GM19324 (cell line): ENCODE results near the gene MT1G.
"Not testable (repeated sequence)": the region's sequence is repeated elsewhere in the genome, so short reads cannot be mapped to it uniquely, and the experiment has no call there.

Experiments
- ATAC-seq: cut with Tn5 transposase; IDR thresholded peaks from one replicate; pipeline ENCODE4 v1.9.1; 2021; ENCODE audit warnings: mild to moderate bottlenecking, moderate library complexity; ENCODE audit not compliant: unreplicated experiment, low FRiP score

The MT1G gene

DNA sequence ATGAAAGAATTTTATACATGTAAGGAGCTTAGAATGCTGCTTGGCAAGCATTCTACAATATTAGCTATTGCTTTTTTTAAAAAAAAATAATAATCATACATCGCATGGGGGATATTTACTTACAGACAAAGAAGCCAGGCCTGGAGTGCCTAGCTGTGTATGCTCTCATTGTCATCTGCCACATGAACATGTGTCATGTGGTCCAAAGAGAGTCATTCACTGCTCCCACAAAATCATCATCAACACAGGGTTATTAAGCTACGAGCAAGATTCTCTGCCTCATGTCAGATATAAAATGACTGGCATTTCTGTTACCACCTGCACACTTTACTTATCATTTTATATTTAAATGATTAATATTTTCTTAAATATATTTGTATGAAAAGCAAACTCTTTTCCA, 44.2 kb downstream of the MT1G start:
- ATAC-seq, result no peak

DNA sequence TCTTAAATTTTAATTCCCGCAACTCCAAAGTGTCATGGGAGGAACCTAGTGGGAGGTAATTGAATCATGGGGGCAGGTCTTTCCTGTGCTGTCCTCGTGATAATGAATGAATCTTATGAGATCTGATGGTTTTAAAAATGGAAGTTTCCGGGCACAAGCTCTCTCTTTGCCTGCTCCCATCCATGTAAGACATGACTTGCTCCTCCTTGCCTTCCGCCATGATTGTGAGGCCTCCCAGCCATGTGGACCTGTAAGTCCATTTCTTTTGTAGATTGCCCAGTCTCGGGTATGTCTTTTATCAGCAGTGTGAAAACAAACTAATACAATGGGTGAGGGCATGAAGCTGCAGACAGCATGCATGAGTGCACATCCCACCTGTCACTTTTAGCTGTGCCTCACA, 44.7 kb downstream of the MT1G start:
- not testable (repeated sequence) for ATAC-seq

DNA sequence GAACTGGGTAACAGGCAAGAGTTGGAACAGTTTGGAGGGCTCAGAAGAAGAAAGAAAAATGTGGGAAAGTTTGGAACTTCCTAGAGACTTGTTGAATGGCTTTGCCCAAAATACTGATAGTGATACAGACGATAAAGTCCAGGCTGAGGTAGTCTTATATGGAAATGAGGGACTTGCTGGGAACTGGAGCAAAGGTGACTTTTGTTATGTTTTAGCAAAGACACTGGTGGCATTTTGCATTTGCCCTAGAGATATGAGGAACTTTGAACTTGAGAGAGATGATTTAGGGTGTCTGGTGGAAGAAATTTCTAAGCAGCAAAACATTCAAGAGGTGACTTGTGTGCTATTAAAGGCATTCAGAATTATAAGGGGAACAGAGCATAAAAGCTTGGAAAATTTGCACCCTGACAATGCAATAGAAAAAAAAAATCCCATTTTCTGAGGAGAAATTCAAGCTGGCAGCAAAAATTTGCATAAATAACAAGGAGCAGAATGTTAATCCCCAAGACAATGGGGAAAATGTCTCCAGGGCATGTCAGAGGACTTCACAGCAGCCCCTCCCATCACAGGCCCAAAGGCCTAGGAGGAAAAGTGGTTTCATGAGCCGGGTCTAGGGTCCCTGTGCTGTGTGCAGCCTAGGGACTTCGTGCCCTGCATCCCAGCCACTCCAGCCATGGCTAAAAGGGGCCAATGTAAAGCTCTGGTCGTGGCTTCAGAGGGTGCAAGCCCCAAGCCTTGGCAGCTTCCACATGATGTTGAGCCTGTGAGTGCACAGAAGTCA, 46.0 kb downstream of the MT1G start:
- not testable (repeated sequence) for ATAC-seq

DNA sequence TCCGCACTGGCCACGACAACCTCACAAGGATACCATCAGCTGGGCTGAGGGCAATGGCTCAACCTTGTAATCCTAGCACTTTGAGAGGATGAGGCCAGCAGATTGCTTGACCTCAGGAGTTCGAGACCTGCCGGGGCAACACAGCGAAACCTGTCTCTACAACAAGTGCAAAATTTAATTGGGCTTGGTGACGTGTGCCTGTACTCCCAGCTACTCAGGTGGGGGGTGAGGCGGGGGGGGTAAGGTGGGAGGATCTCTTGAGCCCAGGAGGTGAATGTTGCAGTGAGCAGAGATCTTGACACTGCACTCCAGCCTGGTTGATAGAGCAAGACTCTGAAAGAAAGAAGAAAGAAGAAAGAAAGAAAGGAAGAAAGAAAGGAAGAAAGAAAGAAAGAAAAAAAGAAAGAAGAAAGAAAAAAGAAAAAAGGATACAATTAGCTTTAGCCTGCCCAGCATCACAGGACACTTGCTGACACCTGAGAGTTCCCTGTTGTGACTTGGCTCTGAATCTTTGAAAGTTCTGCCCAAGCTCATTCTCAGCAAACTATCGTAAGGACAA, 47.4 kb downstream of the MT1G start:
- ATAC-seq, result no peak

DNA sequence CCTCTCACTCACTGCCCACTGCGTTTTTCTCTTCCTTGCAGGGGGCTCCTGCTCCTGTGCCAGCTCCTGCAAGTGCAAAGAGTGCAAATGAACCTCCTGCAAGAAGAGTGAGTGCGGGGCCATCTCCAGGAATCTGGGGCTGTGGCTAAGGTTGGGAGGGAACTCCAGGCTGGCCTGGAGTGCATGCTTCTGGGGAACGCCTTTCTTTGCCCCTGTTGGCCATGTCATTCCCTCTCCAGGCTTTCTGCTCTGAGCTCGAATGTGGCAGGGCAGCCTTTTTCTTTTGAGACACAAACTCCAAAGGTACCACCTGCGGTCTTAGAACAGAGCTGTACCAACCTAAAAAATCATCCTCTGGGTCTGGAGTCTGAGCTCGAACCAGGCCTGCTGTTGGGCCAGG, 49.7 kb downstream of the MT1G start:
- no peak for ATAC-seq

DNA sequence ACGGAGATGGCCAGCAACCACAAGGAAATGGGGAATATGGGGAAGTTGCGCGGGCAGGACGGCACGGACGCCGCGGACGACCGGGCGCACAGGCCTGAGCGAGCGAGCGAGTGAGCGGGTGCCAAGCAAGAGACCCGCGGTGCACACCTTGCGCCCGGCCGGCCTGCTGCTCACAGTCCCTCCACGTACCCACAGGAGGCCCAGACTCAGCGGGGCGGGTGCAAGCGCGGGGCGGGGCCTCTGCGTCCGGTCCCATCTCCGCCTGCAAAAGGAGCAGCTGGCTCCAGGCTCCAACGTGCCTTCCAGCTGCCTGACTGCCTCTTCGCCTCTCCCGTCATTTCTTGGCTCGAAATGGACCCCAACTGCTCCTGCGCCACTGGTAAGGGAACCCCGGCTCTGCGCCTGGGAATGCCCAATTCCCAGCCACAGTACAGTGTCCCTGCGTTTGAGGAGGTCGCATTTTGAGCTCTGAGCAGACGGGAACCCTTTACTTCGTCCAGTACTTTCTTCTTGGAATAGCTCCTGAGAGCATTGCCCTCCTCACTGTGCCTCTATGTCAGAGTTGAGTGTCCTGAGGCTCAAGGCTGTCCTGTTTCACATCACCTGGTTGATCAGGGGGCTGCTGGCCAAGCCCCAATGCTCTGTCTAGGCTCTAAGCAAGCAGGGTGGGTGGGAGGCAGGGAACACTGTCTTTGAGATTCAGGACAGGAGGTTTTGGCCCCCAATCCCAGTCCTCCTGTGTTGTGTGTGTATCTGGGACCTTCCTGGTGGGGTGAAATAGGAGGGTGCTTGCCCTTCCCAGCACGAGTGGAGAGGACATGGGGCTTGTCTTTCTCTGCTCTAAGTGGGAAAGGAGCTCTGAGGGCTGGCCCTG, 50.4 kb downstream of the MT1G start:
- ATAC-seq, result no peak
